ENCODE measurements around the gene CRYBG1.

DNA sequence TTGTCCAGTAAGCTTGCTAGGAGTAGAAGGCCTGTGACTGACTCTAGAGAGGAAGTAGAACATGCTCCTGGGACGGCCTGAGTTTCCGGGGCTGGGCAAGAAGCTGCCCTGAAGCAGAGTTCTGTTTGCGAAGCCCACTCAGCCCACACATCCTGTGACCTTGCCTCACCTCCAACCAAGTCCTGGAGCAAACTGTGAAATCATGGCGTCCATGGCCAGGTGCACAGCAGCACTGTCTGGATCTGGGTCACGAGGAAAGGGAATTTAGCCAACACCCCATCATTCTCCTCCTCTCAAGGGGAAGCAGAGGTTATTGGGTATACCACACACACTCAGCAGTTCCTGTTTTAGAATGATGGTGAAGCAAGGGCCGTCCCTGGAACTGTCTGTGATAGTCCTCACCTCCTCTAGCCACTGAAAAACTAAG, 87.5 kb downstream of the CRYBG1 start:
- TF ChIP-seq, protein P1, sequence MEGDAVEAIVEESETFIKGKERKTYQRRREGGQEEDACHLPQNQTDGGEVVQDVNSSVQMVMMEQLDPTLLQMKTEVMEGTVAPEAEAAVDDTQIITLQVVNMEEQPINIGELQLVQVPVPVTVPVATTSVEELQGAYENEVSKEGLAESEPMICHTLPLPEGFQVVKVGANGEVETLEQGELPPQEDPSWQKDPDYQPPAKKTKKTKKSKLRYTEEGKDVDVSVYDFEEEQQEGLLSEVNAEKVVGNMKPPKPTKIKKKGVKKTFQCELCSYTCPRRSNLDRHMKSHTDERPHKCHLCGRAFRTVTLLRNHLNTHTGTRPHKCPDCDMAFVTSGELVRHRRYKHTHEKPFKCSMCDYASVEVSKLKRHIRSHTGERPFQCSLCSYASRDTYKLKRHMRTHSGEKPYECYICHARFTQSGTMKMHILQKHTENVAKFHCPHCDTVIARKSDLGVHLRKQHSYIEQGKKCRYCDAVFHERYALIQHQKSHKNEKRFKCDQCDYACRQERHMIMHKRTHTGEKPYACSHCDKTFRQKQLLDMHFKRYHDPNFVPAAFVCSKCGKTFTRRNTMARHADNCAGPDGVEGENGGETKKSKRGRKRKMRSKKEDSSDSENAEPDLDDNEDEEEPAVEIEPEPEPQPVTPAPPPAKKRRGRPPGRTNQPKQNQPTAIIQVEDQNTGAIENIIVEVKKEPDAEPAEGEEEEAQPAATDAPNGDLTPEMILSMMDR (IDR thresholded peaks at IDR 0.05), result no peak
- TF ChIP-seq POLR2A (IDR thresholded peaks at IDR 0.05), result no peak
